SK-N-SH (cell line): ENCODE results near the gene ZC3H7A. TPM values are rescaled to one million over a fixed set of nuclear protein-coding genes. Genes with fewer than 3 reads are reported as not detected.

Experiments
- CTCF ChIA-PET: fragments of 300-600, 350-600 bp; formaldehyde crosslinking; extraction: SDS; loops from one replicate; lab custom pipeline; 2021; lab: Yijun Ruan, JAX
- POLR2A ChIA-PET: fragments of 350-600 bp; sonication (Branson Sonifier 250); formaldehyde crosslinking; extraction: SDS; loops from one replicate; lab custom pipeline; 2020; ENCODE audit warnings: antibody characterized with exemption, inconsistent platforms; lab: Yijun Ruan, JAX
- DNase-seq: peaks from one replicate; pipeline ENCODE4 v3.0.0; 2012
- H2AFZ ChIP-seq: fragments of 200-600 bp; sonication (generic); 2 replicates; pipeline ENCODE4 v1.8.1; 2016; ENCODE audit warnings: antibody characterized with exemption, mild to moderate bottlenecking, low read depth
- H3F3A ChIP-seq: fragments of 200-600 bp; sonication (generic); replicated peaks from 2 replicates; pipeline ENCODE3; 2016; ENCODE audit warnings: antibody characterized with exemption, mild to moderate bottlenecking; ENCODE audit not compliant: insufficient read depth
- H3K27ac ChIP-seq, 2 experiments: fragments of 200-500 bp in 1 of 2; fragments of 200-600 bp in 1 of 2; sonication (Bioruptor generic) in 1 of 2; sonication (generic), shearing (Covaris generic) in 1 of 2; 2 replicates each; pipeline versions ENCODE4 v1.5.1 to v1.6.1; 2014 to 2016; ENCODE audit warnings: low read depth in 2 of 2, inconsistent platforms in 1 of 2, low read length in 1 of 2, mild to moderate bottlenecking in 1 of 2, mixed read lengths in 1 of 2
- H3K27me3 ChIP-seq: fragments of 200-600 bp; sonication (generic), shearing (Covaris generic); 2 replicates; pipeline ENCODE4 v1.6.1; 2016; ENCODE audit warnings: mixed run types; ENCODE audit not compliant: insufficient read depth
- H3K36me3 ChIP-seq, 2 experiments: fragments of 200-500 bp in 1 of 2; fragments of 200-600 bp in 1 of 2; sonication (Bioruptor generic) in 1 of 2; sonication (generic) in 1 of 2; replicated peaks in 1 of 2; 2 replicates each; pipeline versions ENCODE3 to v1.5.1; 2014 to 2016; ENCODE audit warnings: low read length in 1 of 2, mild to moderate bottlenecking in 1 of 2; ENCODE audit not compliant: insufficient read depth in 2 of 2, control insufficient read depth in 1 of 2
- H3K4me1 ChIP-seq, 2 experiments: fragments of 200-500 bp in 1 of 2; fragments of 200-600 bp in 1 of 2; sonication (Bioruptor generic) in 1 of 2; sonication (generic), shearing (Covaris generic) in 1 of 2; 2 replicates each; pipeline versions ENCODE4 v1.5.1 to v1.6.1; 2014 to 2016; ENCODE audit warnings: low read depth in 1 of 2, low read length in 1 of 2, mixed run types in 1 of 2; ENCODE audit not compliant: insufficient read depth in 2 of 2, control insufficient read depth in 1 of 2
- H3K4me2 ChIP-seq: fragments of 200-600 bp; sonication (generic), shearing (Covaris generic); 2 replicates; pipeline ENCODE4 v1.6.1; 2017; ENCODE audit warnings: mixed run types
- H3K4me3 ChIP-seq, 2 experiments: fragments of 200-500 bp in 1 of 2; fragments of 200-600 bp in 1 of 2; sonication (Bioruptor generic) in 1 of 2; sonication (generic), shearing (Covaris generic) in 1 of 2; 2 replicates each; pipeline versions ENCODE4 v1.5.1 to v1.8.1; 2014 to 2016; ENCODE audit warnings: low read depth in 2 of 2, inconsistent platforms in 1 of 2, low read length in 1 of 2, mild to moderate bottlenecking in 1 of 2, mixed read lengths in 1 of 2, moderate library complexity in 1 of 2
- H3K79me2 ChIP-seq: fragments of 200-600 bp; sonication (generic); 2 replicates; pipeline ENCODE4 v1.8.1; 2017; ENCODE audit warnings: mild to moderate bottlenecking; ENCODE audit not compliant: insufficient read depth
- H3K9ac ChIP-seq: fragments of 200-600 bp; sonication (generic); 2 replicates; pipeline ENCODE4 v1.6.1; 2017; ENCODE audit warnings: mixed run types
- H3K9me2 ChIP-seq: fragments of 200-600 bp; sonication (generic); 2 replicates; pipeline ENCODE4 v1.6.1; 2017; ENCODE audit warnings: mixed run types
- H3K9me3 ChIP-seq: fragments of 200-600 bp; sonication (generic); 2 replicates; pipeline ENCODE4 v1.6.1; 2017; ENCODE audit warnings: mixed run types, mild to moderate bottlenecking, moderate library complexity
- H4K20me1 ChIP-seq: fragments of 200-600 bp; sonication (generic); 2 replicates; pipeline ENCODE4 v1.6.1; 2017; ENCODE audit warnings: mild to moderate bottlenecking, mixed run types; ENCODE audit not compliant: insufficient read depth
- CHD2 ChIP-seq: fragments of 150-350 bp; IDR thresholded peaks from 2 replicates; pipeline ENCODE4 v1.6.1; 2018; ENCODE audit warnings: low read length; ENCODE audit not compliant: partially characterized antibody
- ELF1 ChIP-seq: IDR thresholded peaks from 2 replicates; pipeline ENCODE4 v1.4.0; 2012
- EP300 ChIP-seq, 2 experiments: IDR thresholded peaks; 2 replicates each; pipeline versions ENCODE4 v1.4.0 to v1.6.1; 2012; ENCODE audit warnings: borderline replicate concordance in 1 of 2, low read depth in 1 of 2, low read length in 1 of 2
- FOSL2 ChIP-seq: IDR thresholded peaks from 2 replicates; pipeline ENCODE4 v1.4.0; 2012; ENCODE audit warnings: low read depth, mild to moderate bottlenecking, moderate library complexity, borderline replicate concordance
- FOXM1 ChIP-seq: IDR thresholded peaks from 2 replicates; pipeline ENCODE4 v1.4.0; 2012; ENCODE audit warnings: low read depth, mild to moderate bottlenecking
- NFIC ChIP-seq: IDR thresholded peaks from 2 replicates; pipeline ENCODE4 v1.4.0; 2012; ENCODE audit warnings: borderline replicate concordance
- POLR2AphosphoS5 ChIP-seq: IDR thresholded peaks from 2 replicates; pipeline ENCODE4 v1.6.1; 2012; ENCODE audit warnings: low read depth, low read length
- RAD21 ChIP-seq: IDR thresholded peaks from 2 replicates; pipeline ENCODE4 v1.6.1; 2012; ENCODE audit warnings: mild to moderate bottlenecking, low read length
- RFX5 ChIP-seq: IDR thresholded peaks from 2 replicates; pipeline ENCODE4 v1.6.1; 2012; ENCODE audit warnings: mild to moderate bottlenecking, improper control_type of control experiment, low read length
- TCF12 ChIP-seq: IDR thresholded peaks from 2 replicates; pipeline ENCODE4 v1.4.0; 2012
- TEAD4 ChIP-seq: IDR thresholded peaks from 2 replicates; pipeline ENCODE4 v1.4.0; 2012; ENCODE audit warnings: mild to moderate bottlenecking, borderline replicate concordance; ENCODE audit not compliant: insufficient read depth
- WGBS: methylation state at CpG from one replicate; pipeline ENCODE4 v1.1.6; 2017; ENCODE audit warnings: low lambda C conversion rate; 5-methylcytosine and 5-hydroxymethylcytosine counted together
- polyA plus RNA-seq, 3 experiments: library from polyadenylated mRNA; depleted of rRNA; stranded (reverse); fragments of >200 nt; gene quantifications; 2 replicates each; pipeline ENCODE4 v1.2.3, GENCODE V29; 2012
- TF ChIP-seq, protein P1 (sequence below): IDR thresholded peaks from 2 replicates; pipeline ENCODE4 v1.4.0; 2012; ENCODE audit warnings: low read depth, borderline replicate concordance
- TF ChIP-seq, protein P2 (sequence below): fragments of 150-350 bp; IDR thresholded peaks from 2 replicates; pipeline ENCODE4 v1.6.1; 2016; ENCODE audit warnings: mild to moderate bottlenecking, low read depth, low read length
- TF ChIP-seq, protein P3 (sequence below): IDR thresholded peaks from 2 replicates; pipeline ENCODE4 v1.4.0; 2012; ENCODE audit warnings: low read depth, borderline replicate concordance
- TF ChIP-seq, protein P4 (sequence below): fragments of 200-600 bp; sonication (generic); IDR thresholded peaks from 2 replicates; pipeline ENCODE4 v1.6.1; 2017; ENCODE audit warnings: antibody characterized with exemption, mild to moderate bottlenecking, moderate library complexity
- TF ChIP-seq, protein P5 (sequence below): IDR thresholded peaks from 2 replicates; pipeline ENCODE4 v1.6.1; 2012; ENCODE audit warnings: mild to moderate bottlenecking, low read depth, low read length, moderate library complexity

Gene ZC3H7A
- polyA plus RNA-seq, 1 of the 3 experiments (the other 2 are of a cell fraction), result 31.9 TPM

DNA sequence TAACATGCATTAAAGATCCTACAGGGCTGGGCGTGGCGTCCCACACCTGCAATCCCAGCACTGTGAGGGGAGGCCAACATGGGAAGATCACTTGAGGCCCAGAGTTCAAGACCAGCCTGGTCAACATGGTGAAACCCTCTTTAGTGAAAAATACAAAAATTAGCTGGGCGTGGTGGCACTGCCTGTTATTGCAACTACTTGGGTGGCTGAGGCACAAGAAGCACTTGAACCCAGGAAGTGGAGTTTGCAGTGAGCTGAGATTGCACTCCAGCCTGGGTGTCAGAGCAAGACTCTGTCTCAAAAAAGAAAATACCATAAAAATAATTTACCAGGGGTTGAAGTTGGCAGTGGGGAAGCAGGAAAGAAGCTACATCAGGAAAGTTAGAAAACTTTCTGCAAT, 67.3 kb downstream of the ZC3H7A start:
- H3K9ac ChIP-seq, result no peak overlapping the region
- no peaks in the 10 kb centered on the region; the same call in 1 of the 2 replicates for H4K20me1 ChIP-seq
- H3K4me1 ChIP-seq, result peaks cover 0 to 7% of the 10 kb centered on the region in 2 experiments; a peak in 1 of 4 replicates
- H3K4me2 ChIP-seq, result no peak overlapping the region
- H2AFZ ChIP-seq, result no peak overlapping the region
- no peaks in the 10 kb centered on the region for H3F3A ChIP-seq
- no peak overlapping the region for H3K27ac ChIP-seq
- TF ChIP-seq NFIC, result no peak
- TF ChIP-seq TEAD4, result no peak
- no peak for TF ChIP-seq CHD2
- no peak for TF ChIP-seq FOXM1
- no peak for TF ChIP-seq POLR2AphosphoS5
- TF ChIP-seq, protein P1, sequence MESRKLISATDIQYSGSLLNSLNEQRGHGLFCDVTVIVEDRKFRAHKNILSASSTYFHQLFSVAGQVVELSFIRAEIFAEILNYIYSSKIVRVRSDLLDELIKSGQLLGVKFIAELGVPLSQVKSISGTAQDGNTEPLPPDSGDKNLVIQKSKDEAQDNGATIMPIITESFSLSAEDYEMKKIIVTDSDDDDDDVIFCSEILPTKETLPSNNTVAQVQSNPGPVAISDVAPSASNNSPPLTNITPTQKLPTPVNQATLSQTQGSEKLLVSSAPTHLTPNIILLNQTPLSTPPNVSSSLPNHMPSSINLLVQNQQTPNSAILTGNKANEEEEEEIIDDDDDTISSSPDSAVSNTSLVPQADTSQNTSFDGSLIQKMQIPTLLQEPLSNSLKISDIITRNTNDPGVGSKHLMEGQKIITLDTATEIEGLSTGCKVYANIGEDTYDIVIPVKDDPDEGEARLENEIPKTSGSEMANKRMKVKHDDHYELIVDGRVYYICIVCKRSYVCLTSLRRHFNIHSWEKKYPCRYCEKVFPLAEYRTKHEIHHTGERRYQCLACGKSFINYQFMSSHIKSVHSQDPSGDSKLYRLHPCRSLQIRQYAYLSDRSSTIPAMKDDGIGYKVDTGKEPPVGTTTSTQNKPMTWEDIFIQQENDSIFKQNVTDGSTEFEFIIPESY, result no peak
- TF ChIP-seq, protein P2, sequence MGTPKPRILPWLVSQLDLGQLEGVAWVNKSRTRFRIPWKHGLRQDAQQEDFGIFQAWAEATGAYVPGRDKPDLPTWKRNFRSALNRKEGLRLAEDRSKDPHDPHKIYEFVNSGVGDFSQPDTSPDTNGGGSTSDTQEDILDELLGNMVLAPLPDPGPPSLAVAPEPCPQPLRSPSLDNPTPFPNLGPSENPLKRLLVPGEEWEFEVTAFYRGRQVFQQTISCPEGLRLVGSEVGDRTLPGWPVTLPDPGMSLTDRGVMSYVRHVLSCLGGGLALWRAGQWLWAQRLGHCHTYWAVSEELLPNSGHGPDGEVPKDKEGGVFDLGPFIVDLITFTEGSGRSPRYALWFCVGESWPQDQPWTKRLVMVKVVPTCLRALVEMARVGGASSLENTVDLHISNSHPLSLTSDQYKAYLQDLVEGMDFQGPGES, result no peak
- no peak for TF ChIP-seq EP300 (IDR thresholded peaks at IDR 0.05; ENCODE audit: borderline replicate concordance in 1 of 2, low read depth in 1 of 2, low read length in 1 of 2)
- no peak for TF ChIP-seq TCF12
- TF ChIP-seq, protein P3, sequence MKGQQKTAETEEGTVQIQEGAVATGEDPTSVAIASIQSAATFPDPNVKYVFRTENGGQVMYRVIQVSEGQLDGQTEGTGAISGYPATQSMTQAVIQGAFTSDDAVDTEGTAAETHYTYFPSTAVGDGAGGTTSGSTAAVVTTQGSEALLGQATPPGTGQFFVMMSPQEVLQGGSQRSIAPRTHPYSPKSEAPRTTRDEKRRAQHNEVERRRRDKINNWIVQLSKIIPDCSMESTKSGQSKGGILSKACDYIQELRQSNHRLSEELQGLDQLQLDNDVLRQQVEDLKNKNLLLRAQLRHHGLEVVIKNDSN, result no peak
- no peak for TF ChIP-seq ELF1
- TF ChIP-seq, protein P4, sequence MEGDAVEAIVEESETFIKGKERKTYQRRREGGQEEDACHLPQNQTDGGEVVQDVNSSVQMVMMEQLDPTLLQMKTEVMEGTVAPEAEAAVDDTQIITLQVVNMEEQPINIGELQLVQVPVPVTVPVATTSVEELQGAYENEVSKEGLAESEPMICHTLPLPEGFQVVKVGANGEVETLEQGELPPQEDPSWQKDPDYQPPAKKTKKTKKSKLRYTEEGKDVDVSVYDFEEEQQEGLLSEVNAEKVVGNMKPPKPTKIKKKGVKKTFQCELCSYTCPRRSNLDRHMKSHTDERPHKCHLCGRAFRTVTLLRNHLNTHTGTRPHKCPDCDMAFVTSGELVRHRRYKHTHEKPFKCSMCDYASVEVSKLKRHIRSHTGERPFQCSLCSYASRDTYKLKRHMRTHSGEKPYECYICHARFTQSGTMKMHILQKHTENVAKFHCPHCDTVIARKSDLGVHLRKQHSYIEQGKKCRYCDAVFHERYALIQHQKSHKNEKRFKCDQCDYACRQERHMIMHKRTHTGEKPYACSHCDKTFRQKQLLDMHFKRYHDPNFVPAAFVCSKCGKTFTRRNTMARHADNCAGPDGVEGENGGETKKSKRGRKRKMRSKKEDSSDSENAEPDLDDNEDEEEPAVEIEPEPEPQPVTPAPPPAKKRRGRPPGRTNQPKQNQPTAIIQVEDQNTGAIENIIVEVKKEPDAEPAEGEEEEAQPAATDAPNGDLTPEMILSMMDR, result no peak
- TF ChIP-seq FOSL2, result no peak
- TF ChIP-seq RAD21, result no peak
- no peak for TF ChIP-seq RFX5
- TF ChIP-seq, protein P5, sequence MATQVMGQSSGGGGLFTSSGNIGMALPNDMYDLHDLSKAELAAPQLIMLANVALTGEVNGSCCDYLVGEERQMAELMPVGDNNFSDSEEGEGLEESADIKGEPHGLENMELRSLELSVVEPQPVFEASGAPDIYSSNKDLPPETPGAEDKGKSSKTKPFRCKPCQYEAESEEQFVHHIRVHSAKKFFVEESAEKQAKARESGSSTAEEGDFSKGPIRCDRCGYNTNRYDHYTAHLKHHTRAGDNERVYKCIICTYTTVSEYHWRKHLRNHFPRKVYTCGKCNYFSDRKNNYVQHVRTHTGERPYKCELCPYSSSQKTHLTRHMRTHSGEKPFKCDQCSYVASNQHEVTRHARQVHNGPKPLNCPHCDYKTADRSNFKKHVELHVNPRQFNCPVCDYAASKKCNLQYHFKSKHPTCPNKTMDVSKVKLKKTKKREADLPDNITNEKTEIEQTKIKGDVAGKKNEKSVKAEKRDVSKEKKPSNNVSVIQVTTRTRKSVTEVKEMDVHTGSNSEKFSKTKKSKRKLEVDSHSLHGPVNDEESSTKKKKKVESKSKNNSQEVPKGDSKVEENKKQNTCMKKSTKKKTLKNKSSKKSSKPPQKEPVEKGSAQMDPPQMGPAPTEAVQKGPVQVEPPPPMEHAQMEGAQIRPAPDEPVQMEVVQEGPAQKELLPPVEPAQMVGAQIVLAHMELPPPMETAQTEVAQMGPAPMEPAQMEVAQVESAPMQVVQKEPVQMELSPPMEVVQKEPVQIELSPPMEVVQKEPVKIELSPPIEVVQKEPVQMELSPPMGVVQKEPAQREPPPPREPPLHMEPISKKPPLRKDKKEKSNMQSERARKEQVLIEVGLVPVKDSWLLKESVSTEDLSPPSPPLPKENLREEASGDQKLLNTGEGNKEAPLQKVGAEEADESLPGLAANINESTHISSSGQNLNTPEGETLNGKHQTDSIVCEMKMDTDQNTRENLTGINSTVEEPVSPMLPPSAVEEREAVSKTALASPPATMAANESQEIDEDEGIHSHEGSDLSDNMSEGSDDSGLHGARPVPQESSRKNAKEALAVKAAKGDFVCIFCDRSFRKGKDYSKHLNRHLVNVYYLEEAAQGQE, result no peak
- 96% methylated on average over 3 of the region's 3 CpGs for WGBS
- peaks cover 51 to 66% of the 10 kb centered on the region in 2 experiments for H3K36me3 ChIP-seq
- H3K27me3 ChIP-seq, result no peaks in the 10 kb centered on the region
- H3K9me3 ChIP-seq, result no peaks in the 10 kb centered on the region
- H3K9me2 ChIP-seq, result no peaks in the 10 kb centered on the region
- no peak overlapping the region for H3K4me3 ChIP-seq
- POLR2A ChIA-PET, result interaction anchor here (1.2 kb wide), 1 partner anchor 13 kb away, joined by 5 read pairs; the partner anchor contains the start of gene TXNDC11
- peaks cover 74% of the 10 kb centered on the region for H3K79me2 ChIP-seq
- no peak for DNase-seq
- CTCF ChIA-PET, result interaction anchor here (0.8 to 1.3 kb wide), 3 partner anchors 16 to 334 kb away, joined by 3 to 4 read pairs (median 3); partner anchors contain the start of gene ZC3H7A
